ENCODE measurements around the gene COL18A1. TPM values are rescaled to one million over a fixed set of nuclear protein-coding genes. Genes with fewer than 3 reads are reported as not detected.
A peak's percentile ranks its signal among the peaks of the same experiment; 100 is the strongest.

The COL18A1 gene
- total and polyA plus RNA-seq, 2 of the 8 experiments (the other 6 are each of a cell fraction or from before 2014, with no cell fraction given) = 145 to 201 TPM

DNA sequence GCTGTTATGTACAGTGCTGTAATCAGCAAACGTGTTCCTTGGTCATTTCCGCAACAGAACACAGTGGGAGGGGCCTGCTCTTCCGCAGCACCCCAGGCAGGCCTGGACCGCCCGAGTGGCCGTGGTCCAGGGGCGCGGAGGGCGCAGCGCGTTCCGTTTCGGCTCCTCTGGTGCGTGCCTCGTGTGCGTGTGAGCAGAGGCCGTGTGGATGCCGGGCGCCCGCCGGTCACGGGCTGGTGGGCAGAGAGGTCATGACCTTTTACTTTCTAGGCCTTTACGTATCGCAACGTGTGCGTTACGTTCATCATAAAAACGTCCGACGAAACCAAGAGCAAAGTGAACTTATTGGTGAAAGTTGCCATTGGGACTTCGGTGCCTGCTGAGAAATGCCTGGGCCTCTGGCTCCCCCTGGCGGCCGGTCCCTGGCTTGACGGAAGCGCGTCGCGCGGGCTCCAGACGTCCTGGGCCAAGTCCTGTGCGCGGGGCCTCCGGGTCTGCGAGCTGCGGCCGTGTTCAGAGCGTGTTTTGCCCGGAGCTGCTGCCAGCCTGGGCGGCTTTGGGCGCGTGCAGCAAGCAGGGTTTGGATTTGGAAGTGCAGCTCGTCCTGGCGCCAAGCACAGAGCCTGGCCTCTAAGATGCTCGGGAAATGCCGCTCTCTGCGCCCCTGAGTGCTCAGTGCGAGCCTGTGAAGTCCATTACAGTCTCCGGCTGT lies 34.4 kb downstream of the COL18A1 start:
- CTCF ChIA-PET (ENCODE audit: partially characterized antibody) = interaction anchor here (0.6 to 4.0 kb wide), 29 partner anchors 12 to 520 kb away, joined by 3 to 52 read pairs (median 4); no protein-coding TSS in a partner anchor
- TF ChIP-seq TEAD4 (IDR thresholded peaks at IDR 0.05; ENCODE audit: low read depth, low read length) = 0 out of 2 replicates have a peak, but pooled peaks have one; percentile 19
- TF ChIP-seq HDAC2 (IDR thresholded peaks at IDR 0.05; ENCODE audit: borderline replicate concordance in 1 of 2, low read depth in 2 of 2, low read length in 2 of 2) = 0 out of 4 replicates have a peak, but pooled peaks of 1 of the 2 experiments have one; percentile 67
- TF ChIP-seq CREB1 (IDR thresholded peaks at IDR 0.05) = peak; percentile 55
- TF ChIP-seq, protein P1, sequence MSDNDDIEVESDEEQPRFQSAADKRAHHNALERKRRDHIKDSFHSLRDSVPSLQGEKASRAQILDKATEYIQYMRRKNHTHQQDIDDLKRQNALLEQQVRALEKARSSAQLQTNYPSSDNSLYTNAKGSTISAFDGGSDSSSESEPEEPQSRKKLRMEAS (IDR thresholded peaks at IDR 0.05) = 0 out of 2 replicates have a peak, but pooled peaks have one; percentile 28
- TF ChIP-seq EZH2 (IDR thresholded peaks at IDR 0.05; ENCODE audit: low read depth, low read length, severe bottlenecking) = no peak
- no peak for TF ChIP-seq GTF2F1 (IDR thresholded peaks at IDR 0.05; ENCODE audit: borderline replicate concordance, low read depth, low read length)
- peak; percentile 76; the same call in 1 of the 2 replicates for TF ChIP-seq GABPA (IDR thresholded peaks at IDR 0.05; ENCODE audit: borderline replicate concordance, insufficient read depth, low read length)
- TF ChIP-seq FOSL1 (IDR thresholded peaks at IDR 0.05; ENCODE audit: insufficient read depth, low read depth, low read length) = no peak
- TF ChIP-seq RBBP5 (IDR thresholded peaks at IDR 0.05; ENCODE audit: borderline replicate concordance, low read depth, low read length) = no peak
- TF ChIP-seq YY1 (IDR thresholded peaks at IDR 0.05; ENCODE audit: low read depth, low read length) = peak; percentile 56; the same call in 1 of the 2 replicates

More for the DNA sequence above, 34.4 kb downstream of the COL18A1 start:
- Histone ChIP-seq H3K79me1 (ENCODE audit: low read depth, low read length) (peaks cover 31% of the 10 kb centered on the region), H4K20me1 (replicated peaks in 1 of 2; ENCODE audit: control insufficient read depth in 1 of 2, insufficient read depth in 2 of 2, low read length in 2 of 2) (peaks cover 11 to 42% of the 10 kb centered on the region in 2 experiments), H3K23ac (ENCODE audit: insufficient read length) (no peak overlapping the region), H3K27me3 (replicated peaks in 1 of 4; ENCODE audit: control insufficient read depth in 3 of 4, extremely low read depth in 1 of 4, insufficient read depth in 3 of 4, low read length in 3 of 4) (no peaks in the 10 kb centered on the region), H3K79me2 (ENCODE audit: control insufficient read depth in 1 of 2, insufficient read depth in 2 of 2, low read length in 2 of 2) (peaks cover 6 to 88% of the 10 kb centered on the region in 2 experiments; a peak in 3 of 4 replicates), H2BK120ac (replicated peaks; ENCODE audit: low read depth, low read length) (no peak overlapping the region), H2AK5ac (ENCODE audit: low read depth, low read length) (no peak overlapping the region), H2BK20ac (ENCODE audit: low read length) (no peak overlapping the region), H3K14ac (ENCODE audit: insufficient read length) (no peak overlapping the region), H3K18ac (ENCODE audit: extremely low read depth, low read length) (peak overlapping the region; percentile 60), H4K5ac (ENCODE audit: insufficient read length, low read depth, low read length) (peak overlapping the region; percentile 19), H2BK5ac (ENCODE audit: low read depth, low read length) (0 out of 2 replicates have a peak overlapping the region, but pooled peaks have one; percentile 31), H2BK15ac (ENCODE audit: low read length) (no peak overlapping the region), H2AFZ (ENCODE audit: low read length) (no peak overlapping the region), H3K23me2 (ENCODE audit: low read depth, low read length) (peaks cover 11% of the 10 kb centered on the region), H3K56ac (replicated peaks; ENCODE audit: insufficient read length, low read depth, low read length) (no peak overlapping the region), H2BK12ac (ENCODE audit: low read depth, low read length) (peak overlapping the region; percentile 52; the same call in 1 of the 2 replicates), H3K27ac (ENCODE audit: low read depth, low read length) (no peak overlapping the region), H3K4me1 (replicated peaks in 1 of 4; ENCODE audit: control insufficient read depth in 3 of 4, insufficient read depth in 4 of 4, low read length in 3 of 4) (peaks cover 0 to 8% (median 2%) of the 10 kb centered on the region in 4 experiments; a peak in 3 of 7 replicates), H3K4ac (replicated peaks; ENCODE audit: insufficient read length, low read depth, low read length) (no peak overlapping the region), H3K4me3 (ENCODE audit: extremely low read depth in 1 of 4, insufficient read depth in 2 of 4, low read depth in 3 of 4, low read length in 4 of 4) (no peak overlapping the region), H3K36me3 (ENCODE audit: control insufficient read depth in 2 of 4, insufficient read depth in 4 of 4, low read length in 3 of 4) (peaks cover 0 to 7% (median 1%) of the 10 kb centered on the region in 4 experiments; a peak in 4 of 8 replicates), H4K8ac (ENCODE audit: extremely low read depth, insufficient read depth, low read length) (peak overlapping the region; percentile 92), H3K9me3 (ENCODE audit: insufficient read depth in 2 of 2, low read depth in 1 of 2, low read length in 1 of 2) (peaks cover 0 to 8% of the 10 kb centered on the region in 2 experiments; a peak in 1 of 4 replicates), H3K9ac (replicated peaks in 1 of 4; ENCODE audit: extremely low read depth in 1 of 4, low read depth in 3 of 4, low read length in 3 of 4) (no peak overlapping the region), H3K4me2 (ENCODE audit: insufficient read depth in 1 of 2, low read depth in 2 of 2, low read length in 2 of 2) (no peak overlapping the region; a peak in 1 of 4 replicates), H4K91ac (replicated peaks; ENCODE audit: insufficient read length, low read length) (peak overlapping the region; percentile 27)
- peak; percentile 72 to 96 for DNase-seq (ENCODE audit: low read depth in 1 of 2, low spot score in 2 of 2)
- 52% methylated on average over 57 of the region's 58 CpGs; no CpG with 5 or more reads in 1 of the 2 experiments for WGBS, 2 experiments (ENCODE audit: extremely low coverage in 1 of 2, insufficient coverage in 1 of 2, insufficient read length in 1 of 2, insufficient replicate concordance in 2 of 2, low coverage in 1 of 2, low lambda C conversion rate in 2 of 2, missing lambda C conversion rate in 1 of 2)
- POLR2A ChIA-PET (ENCODE audit: partially characterized antibody) = interaction anchor here (0.8 to 1.5 kb wide), 6 partner anchors 24 to 135 kb away, joined by 3 to 6 read pairs (median 3); no protein-coding TSS in a partner anchor
- peak; percentile 74 for FAIRE-seq

Data from H1 (cell line).